GM12801 (cell line): Measurements from ENCODE around the gene ZNF385C.

Experiments
- TF ChIP-seq, protein P1 (sequence below): IDR thresholded peaks from one replicate; pipeline ENCODE4 v1.5.1; 2011; ENCODE audit warnings: control low read depth; ENCODE audit not compliant: insufficient read length; ENCODE audit errors: extremely low read depth

Gene ZNF385C

DNA sequence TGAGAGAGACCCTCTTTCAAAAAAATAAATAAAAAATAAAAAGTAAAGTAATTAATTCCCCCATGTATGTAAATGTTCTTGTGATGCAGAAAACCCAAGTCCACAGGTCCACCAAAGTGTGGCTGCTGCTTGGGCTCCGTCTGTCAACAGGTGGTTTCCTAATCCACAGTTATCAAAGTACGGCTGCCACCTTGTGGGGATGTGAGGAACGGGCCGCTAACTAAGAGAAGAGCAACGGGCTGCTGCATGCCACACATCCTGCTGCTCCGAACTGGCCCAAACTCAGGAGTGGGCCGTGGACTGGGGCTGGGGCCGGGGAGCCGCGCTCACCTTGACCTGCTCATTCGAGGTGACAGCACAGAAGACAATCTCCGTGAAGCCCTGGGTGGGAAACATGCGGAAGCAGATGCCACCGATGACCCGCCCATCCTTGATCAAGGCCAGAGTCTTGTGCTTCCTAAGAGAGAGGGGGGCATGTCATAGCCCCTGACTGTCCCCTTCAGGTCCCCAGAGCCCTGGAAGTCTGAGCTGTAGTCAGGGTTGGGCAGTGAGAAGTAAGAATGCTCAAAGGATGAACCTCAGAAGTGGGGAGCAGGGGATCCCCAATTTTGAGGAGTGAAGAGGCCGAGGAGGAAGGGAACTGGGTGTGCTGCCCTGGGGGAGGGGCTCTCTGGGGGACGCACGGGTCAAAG lies 18.6 kb upstream of the ZNF385C start:
- TF ChIP-seq, protein P1, sequence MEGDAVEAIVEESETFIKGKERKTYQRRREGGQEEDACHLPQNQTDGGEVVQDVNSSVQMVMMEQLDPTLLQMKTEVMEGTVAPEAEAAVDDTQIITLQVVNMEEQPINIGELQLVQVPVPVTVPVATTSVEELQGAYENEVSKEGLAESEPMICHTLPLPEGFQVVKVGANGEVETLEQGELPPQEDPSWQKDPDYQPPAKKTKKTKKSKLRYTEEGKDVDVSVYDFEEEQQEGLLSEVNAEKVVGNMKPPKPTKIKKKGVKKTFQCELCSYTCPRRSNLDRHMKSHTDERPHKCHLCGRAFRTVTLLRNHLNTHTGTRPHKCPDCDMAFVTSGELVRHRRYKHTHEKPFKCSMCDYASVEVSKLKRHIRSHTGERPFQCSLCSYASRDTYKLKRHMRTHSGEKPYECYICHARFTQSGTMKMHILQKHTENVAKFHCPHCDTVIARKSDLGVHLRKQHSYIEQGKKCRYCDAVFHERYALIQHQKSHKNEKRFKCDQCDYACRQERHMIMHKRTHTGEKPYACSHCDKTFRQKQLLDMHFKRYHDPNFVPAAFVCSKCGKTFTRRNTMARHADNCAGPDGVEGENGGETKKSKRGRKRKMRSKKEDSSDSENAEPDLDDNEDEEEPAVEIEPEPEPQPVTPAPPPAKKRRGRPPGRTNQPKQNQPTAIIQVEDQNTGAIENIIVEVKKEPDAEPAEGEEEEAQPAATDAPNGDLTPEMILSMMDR, result no peak

DNA sequence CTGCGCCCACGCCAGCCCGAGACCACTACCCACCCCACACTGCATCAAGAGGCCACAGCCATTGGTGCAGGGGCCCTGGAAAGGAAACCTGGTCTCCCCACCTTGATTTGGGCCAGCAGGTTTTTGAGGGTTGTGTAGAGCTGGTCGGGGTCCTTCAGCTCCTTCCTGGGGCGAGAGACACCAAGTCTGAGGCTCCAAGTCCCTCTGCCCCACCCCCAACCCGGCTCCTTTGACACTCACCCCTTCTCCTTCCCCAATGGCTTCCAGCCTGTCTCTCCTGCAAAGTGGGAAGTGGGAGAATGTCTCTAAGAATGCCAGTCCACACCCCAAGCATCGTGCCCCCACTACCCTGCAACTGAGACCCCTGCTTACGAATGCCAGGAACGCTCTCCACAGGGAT lies 15.8 kb upstream of the ZNF385C start:
- TF ChIP-seq, protein P1, result no peak

DNA sequence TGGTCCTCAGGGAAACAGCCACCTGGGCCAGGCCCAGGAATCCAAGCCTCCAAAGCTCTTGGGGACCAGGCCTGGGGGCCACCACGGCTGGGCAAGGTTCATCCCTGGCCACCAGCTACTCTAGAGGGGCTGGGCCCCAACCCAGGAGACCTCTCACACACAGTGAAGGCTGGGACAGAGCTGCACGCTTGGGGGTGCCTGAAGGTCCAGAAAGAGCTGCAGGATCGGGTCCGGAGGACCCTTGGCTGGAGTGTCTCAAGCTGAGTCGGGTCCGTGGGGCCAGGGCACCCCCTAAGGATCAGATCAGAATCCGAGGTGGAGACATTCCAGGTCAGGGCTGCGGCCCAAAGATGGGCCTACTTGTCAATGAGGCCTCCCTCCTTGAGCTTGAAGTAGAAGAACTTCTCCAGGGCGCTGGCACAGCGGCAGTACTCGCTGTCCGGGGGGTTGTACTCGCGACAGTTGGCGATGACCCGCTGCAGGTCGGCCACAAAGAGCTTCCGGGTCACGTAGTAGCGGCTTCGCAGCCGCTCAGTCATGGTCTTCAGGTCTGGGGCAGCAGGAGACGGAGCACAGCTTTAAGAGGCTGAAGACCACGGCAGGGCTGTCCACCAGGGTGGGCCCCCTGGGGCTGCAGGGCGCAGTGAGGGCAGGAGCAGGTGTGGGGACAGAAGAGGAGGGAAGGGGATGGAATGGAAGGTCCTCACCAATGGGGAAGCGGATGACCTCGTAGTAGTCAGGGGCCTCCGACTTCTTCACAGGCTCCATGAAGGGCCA lies 15.2 kb upstream of the ZNF385C start:
- TF ChIP-seq, protein P1, result no peak

DNA sequence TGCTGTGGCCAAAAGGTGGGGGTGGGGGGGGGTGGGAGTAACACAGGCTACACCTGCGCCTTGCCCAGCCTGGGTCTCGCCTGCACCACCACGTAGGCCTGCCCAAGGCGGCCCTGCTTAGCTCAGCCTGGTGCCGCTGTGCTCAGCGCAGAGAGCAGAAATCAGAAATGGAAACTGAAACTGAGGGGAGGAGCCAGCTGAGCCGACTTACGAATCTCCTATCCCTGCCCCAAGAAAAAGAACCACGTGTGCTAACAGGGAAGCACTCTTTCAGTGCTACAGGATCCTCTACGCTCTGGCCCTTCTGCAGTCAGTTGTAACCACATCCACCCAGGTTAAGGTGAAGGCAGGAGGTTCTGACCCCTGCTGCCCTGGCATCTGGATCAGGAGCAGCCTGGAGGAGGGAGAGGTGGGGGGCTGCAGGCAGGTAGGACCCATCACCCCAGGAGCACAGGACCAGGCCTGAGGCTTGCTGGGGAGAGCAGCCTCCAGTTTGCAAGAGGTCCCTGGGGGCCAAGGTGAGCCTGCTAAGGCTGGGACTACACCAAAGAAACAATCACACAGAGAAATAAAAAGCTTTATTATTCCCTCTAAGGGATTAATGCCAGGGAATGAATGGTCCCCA lies 14.4 kb upstream of the ZNF385C start, which contains the start of gene DHX58:
TSS of gene DHX58 (minus strand) at position 163 of the 625 bp plus-strand sequence. CDS start 822 bp downstream, outside the sequence.
- TF ChIP-seq, protein P1, result no peak

DNA sequence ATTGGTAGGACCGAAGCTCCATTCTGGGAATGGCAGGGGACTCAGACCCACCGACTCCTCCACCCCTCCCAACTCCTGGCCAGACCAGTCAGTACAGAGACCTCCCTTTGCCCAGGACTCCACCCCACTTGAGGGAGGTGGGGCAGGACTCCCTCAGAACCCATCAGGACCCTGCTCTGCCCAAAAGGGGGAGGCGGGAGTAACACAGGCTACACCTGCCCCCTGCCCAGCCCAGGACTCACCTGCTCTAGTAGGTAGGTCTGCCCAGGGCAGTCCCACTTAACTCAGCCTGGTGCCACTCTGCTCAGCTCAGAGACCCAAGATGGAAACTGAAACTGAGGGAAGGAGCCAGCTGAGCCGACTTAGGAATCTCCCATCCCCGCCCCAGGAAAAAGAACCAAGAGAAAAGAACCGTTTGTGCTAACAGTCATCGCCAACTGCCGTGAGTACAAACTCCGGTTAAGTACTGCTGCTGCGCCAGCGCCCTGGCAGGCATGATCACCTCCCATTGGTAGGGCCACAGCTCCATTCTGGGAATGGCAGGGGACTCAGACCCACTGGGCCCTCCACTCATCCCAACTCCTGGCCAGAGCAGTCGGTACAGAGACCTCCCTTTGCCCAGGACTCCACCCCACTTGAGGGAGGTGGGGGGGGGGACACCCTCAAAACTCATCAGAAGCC lies 13.7 kb upstream of the ZNF385C start:
- TF ChIP-seq, protein P1, result no peak

DNA sequence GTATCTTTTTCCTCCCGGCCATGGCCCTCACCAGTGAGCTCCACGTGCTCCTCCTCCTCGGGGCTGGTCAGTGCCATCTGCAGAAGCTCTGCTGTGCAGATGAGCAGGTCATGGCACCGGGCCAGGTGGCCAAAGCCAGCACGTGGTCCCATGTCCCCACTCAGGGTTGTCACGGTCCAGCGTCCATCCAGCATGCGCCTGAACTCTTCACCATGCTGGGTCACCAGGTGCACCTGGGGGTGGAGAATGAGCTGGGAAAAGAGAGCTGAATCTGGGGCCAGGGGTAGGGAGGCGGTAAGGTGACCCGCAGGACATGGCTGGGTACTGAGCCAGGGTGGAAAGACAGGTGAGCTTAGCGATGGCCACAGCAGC lies 13.0 kb upstream of the ZNF385C start:
- TF ChIP-seq, protein P1, result no peak
